Mesenteric fat pad (tissue), 1 donor: Measurements from ENCODE around the gene HOXC5. TPM values are rescaled to one million over a fixed set of nuclear protein-coding genes. Genes with fewer than 3 reads are reported as not detected.

ENCODE experiments used
- DNase-seq: peaks from one replicate; pipeline ENCODE4 v3.0.0-alpha.2; 2020; ENCODE audit warnings: low spot score
- total RNA-seq: library from RNA; stranded (reverse); fragmentation: NEBNext Ultra II Directional; extraction: Animal tissue kit (Norgen Biotek cat#: 25700); gene quantifications from one replicate; pipeline ENCODE4 v1.2.1, GENCODE V29; 2021
- donor health status: DM: yes; HTN: yes; CAD: no.

Gene HOXC5
- total RNA-seq, 1 donor from 2014 or later = 0.55 TPM

DNA sequence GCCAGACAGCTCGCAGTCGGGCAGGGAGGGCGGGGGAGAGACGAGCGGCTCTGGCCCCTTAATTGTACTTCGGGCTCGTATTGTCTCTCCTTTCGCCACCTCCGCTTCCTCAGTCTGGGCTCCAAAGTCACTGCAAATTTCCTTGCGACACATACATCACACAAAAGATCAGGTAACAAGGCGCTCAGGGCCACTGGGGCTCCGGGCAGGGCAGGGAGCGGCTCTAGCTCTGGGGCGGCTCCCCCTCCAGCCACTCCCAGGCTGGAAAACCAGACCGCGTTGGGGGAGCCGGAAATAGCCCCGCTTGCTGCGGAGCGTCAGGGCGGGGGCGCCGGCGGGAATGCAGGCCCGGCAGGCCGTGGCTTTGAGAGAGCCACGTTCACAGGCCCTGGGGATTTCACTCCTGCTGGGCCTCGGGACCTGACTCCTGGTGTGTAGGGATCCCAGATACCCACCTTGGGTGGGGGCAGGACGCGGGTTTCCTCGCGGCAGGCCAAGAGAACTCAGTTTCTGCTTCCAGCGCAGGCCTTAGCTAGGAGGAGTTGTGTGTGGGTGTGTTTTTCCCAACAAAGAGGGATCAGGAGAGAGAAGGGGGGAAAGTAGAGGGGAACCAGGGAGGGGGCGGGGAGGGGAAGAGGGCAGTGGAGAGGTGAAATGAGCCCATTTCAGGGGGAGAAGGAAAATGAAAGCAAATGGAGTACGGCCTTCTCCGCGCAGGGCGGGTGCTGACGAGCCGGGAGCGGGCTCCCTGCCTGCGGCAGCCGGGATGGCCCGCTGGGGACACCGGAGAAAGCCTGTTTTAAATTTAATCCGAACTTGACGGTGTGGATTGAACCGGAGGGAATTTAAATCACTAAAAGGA, 37.2 kb upstream of the HOXC5 start:
- no peak for DNase-seq

GRCh38 chr12:53996240-53997203, 36.3 kb upstream of the HOXC5 start:
- no peak for DNase-seq

- DNase-seq = no peak
Measured at GRCh38 chr12:53997204-53998109, 35.4 kb upstream of the HOXC5 start.

DNA sequence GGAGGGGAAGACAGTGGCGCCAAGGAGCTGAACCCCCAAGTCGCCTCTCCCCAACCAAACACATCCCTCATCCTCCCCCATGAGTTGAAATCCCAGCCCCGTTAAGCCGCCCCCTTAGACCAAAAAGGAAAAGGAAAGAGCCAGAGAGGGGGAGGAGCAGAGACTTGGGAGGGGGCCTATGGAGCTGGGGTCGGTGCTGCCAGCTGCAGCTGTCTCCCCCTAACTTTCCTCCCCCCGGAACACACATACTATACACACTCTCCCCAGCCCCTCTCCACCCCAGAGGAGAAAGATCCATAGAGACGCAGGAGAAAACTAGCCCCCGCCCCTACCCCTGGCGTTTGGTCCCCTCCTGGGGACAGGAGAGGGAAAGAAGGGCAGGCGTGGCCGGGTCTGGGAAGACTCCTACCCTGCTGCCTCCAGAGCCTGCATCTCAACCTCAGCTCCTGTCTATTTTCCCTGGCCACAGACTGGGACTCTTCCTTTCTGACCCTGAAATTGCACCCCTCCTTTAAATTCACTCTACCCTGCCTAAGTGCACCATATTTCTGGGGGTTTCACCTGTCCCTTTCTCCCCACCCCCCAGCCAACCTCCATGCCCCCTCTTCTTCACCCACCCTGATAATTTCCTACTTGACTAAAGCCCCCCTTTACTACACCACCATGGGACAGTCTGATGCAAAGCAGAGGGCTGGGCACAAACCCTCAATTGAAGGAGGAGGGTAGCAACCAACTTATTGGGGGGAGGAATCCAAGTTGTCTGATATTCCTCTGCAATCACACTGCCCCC, 34.5 kb upstream of the HOXC5 start:
- no peak for DNase-seq

GRCh38 chr12:53998900-53999236, 34.0 kb upstream of the HOXC5 start:
- no peak for DNase-seq

GRCh38 chr12:53999559-54000115, 33.2 kb upstream of the HOXC5 start:
- no peak for DNase-seq

DNA sequence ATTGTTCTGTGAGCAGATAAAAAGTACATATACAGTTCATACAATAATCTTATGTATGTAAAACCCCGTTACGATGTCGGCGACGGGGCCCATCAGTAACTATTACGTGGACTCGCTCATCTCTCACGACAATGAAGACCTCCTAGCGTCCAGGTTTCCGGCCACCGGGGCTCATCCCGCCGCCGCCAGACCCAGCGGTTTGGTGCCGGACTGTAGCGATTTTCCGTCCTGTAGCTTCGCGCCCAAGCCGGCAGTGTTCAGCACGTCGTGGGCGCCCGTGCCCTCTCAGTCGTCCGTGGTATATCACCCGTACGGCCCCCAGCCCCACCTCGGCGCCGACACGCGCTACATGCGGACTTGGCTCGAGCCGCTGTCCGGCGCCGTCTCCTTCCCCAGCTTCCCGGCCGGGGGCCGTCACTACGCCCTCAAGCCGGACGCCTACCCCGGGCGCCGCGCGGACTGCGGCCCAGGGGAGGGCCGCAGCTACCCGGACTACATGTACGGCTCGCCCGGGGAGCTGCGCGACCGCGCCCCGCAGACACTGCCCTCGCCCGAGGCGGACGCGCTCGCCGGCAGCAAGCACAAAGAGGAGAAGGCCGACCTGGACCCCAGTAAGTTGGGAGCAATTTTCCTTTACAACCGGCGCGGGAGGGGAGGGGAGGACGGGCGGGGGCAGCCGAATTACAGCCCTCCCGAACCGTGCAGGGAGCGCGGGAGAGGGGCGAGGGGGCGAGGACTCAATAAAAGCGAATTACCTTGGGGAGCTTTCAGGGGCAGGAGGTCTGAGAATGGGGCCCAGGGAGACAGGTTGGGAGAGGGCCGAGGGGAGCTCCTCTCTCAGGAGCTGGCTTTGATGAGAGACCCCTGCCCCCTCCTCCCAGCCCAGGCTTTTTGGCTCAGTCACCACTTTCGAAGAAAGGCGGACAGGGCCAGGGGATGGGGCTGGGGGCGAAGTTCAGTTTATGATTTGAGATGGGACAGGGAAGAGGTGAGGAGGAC, 32.4 kb upstream of the HOXC5 start, which contains the start of gene HOXC9:
Gene HOXC9, plus strand, starts transcription at position 46 of the 999 bp plus-strand sequence. Its CDS starts 28 bp downstream, at position 74.
- no peak for DNase-seq

DNA sequence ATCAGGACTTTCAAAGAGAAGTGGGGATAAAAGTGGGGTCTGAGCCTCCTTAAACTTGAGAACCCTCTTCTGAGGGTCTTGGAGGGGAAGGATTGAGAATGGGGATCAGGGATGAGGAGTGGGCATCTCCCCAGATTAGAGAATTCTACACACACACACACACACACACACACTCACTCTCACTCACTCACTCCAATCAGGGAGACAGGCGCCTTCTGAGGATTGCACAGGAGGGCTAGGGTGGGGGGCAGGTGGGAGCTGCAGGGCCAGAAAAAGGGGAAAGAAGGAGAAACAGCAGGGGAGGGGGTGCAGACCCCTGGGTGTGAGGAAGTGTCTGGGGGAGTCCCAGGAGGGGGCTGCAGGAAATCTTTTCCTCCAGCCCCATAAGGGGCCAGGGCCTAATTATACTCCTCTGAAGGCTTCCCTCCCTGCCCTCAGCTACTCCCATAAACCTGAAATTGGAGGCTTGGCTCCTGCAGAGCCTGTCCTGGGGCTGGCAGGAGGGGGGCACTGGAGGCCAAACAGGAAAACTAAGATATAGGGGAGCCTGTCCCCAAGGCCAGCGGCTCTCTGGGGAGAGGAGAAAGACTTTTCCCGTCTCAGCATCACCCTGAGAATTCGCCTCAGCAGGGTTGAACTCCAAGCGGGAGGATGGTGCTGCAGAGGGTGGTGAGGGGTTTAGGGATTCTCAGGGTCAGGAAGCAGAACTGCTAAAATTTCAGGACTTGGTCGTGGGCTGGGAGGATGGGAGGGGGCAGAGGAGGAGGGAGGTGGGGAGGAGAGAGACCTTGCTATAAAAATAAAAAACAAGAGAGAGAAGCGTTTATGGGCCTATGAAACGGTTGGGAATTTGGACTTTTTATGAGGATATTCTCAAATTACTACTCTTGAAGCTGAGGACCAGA, 31.3 kb upstream of the HOXC5 start:
- DNase-seq = no peak

DNA sequence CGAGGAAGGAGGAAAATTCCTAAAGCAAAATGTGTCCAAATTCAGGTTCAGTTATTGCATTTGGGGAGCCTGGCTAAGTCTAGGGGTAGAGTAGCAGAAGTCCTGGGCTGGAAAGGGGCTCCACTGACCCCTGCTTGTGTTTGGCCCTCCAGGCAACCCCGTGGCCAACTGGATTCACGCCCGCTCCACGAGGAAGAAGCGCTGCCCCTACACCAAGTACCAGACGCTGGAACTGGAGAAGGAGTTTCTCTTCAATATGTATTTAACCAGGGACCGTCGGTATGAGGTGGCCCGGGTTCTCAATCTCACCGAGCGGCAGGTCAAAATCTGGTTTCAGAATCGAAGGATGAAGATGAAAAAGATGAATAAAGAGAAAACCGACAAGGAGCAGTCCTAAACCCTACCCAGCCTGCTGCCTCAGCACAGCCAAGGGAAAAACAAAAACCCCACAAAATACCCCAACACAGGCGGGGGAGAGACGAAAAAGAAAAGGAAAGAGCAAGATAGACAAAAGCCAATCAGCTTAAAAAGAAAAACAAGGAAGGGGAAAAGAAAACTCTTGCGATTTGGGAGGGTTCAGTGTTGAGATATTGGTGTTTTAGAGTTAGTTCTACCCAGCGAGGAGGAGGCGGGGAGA, 30.5 kb upstream of the HOXC5 start:
- no peak for DNase-seq

DNA sequence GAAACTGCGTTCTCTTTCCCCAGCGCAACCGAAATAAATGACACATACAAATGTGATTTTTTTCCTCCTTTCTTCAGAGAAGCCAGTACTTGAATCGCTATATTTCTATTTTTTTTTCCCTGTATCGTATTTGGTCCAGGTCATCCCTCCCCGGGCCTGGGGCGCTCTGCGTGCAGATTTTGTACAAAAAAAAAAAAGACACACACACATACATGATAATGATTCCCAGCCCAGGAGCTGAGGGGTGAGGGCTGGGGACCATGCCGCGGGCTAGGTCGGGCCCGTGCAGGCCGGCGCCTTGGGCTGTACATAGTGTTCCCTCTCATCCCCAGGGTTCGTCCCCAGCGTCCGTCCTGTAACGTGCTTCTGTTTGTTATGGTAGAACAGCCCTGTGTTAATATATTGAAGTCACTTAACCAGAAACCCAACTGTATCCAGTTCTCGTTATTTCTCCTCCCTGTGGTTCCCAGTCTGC, 29.9 kb upstream of the HOXC5 start:
- no peak for DNase-seq

DNA sequence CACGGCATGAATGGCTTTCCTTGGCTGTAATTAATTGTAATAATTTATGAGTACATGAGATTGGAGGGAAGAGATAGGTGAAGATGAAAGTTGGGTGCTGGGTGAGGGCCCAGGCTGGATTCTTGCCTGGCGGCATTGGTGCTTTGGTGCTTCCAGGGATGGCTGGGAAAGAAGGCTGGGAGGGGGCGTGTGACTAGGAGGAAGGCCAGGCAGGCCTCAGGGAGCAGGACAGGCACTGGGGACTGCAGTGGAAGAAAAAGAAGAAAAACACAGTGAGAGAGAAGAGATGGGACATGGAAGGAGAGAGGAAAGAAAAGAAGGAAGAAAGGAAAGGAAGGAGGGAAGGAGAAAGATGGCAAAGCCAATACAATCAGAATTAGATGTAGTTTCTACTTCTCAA, 29.2 kb upstream of the HOXC5 start:
- DNase-seq = no peak

GRCh38 chr12:54004063-54004840, 28.6 kb upstream of the HOXC5 start:
- no peak for DNase-seq

DNA sequence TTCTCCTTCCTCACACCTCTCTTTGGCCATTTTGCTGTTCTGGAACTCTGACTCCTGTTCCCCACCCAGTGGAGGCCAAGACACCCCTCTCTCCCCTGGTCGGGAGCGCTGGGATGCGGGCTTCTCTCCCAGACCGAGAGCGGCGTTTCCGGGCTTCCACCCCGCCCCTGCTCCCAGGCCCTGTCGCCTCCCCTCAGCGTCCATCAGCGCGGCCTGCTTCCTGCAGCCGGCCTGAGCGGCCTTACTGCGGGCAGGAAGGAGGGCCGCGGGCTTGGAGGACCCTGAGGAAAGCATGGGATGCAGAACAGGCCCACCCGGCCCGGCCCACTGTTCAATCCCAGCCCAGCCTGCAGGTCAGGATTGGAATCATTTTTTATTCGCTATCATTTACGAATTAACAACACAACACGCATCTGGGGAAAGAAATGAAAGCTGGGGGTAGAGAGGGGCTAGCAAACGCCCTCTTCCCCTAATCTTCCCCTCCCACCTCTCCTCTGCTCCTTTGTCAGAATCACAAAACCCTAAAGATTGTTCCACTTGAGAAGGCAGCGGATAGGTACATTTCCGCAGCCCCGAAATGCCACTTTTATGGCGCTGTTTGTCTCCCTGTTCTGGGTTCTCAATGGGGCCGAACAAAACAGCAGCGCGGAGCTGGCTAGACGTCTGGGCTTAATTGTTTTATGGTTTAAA, 27.9 kb upstream of the HOXC5 start:
- DNase-seq = no peak

DNA sequence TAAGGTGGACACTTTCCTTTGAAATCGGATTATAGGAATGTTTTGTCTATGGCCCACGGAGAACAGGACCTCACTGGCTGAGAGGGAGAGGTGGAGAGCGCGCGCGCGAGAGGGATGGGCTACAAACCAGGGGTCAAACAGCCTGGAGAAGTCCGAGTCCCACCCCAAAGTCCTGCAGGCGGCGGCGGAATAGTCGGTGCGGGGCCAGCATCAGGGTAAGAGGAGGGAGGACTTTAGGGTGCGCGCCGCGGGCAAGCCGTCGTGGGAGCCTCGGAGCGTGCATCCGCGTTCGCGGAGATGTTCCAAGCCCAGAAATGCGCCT, 27.4 kb upstream of the HOXC5 start:
- DNase-seq = no peak

- peak; percentile 95 for DNase-seq
Measured at GRCh38 chr12:54005853-54006558, 26.8 kb upstream of the HOXC5 start.
